HFFc6 (cell line): ENCODE measurements around the gene SS18L1. TPM values are rescaled to one million over a fixed set of nuclear protein-coding genes. Genes with fewer than 3 reads are reported as not detected.

Source experiments
- DNase-seq: peaks from one replicate; pipeline ENCODE4 v3.0.0-alpha.2; 2018
- H3K27ac Mint-ChIP-seq: 2 replicates; pipeline ENCODE4 v1.8.0; 2020; ENCODE audit warnings: mild to moderate bottlenecking, mixed read lengths
- H3K27me3 Mint-ChIP-seq: 2 replicates; pipeline ENCODE4 v1.8.0; 2021; ENCODE audit warnings: mild to moderate bottlenecking, moderate library complexity, mixed read lengths; ENCODE audit not compliant: insufficient read depth
- H3K36me3 Mint-ChIP-seq: 2 replicates; pipeline ENCODE4 v1.8.0; 2021; ENCODE audit warnings: low read depth, mixed read lengths
- H3K4me1 Mint-ChIP-seq: 2 replicates; pipeline ENCODE4 v1.8.0; 2020; ENCODE audit warnings: low read depth, mixed read lengths
- H3K4me3 Mint-ChIP-seq: 2 replicates; pipeline ENCODE4 v1.8.0; 2020; ENCODE audit warnings: mild to moderate bottlenecking, moderate library complexity, mixed read lengths
- H3K9me3 Mint-ChIP-seq: 2 replicates; pipeline ENCODE4 v1.8.0; 2020; ENCODE audit warnings: mild to moderate bottlenecking, mixed read lengths
- total RNA-seq, 6 experiments: library from RNA; stranded (reverse); fragmentation: NEBNext Ultra II Directional; extraction: Animal tissue kit (Norgen Biotek cat#: 25700); gene quantifications; 2 replicates in 1 of 6; 3 replicates in 5 of 6; pipeline ENCODE4 v1.2.3, GENCODE V29; 2021
- TF ChIP-seq, protein P1 (sequence below): fragments of 200-600 bp; sonication (generic); IDR thresholded peaks from 2 replicates; pipeline ENCODE4 v1.5.0; 2021; ENCODE audit warnings: antibody characterized with exemption, mild to moderate bottlenecking

SS18L1 gene
- total RNA-seq, 6 experiments from 2014 or later: 5.5 to 7.9 (median 5.9) TPM

GRCh38 chr20:62193079-62194025 lies 49.8 kb downstream of the SS18L1 start:
- Mint-ChIP-seq H3K4me1 (no peaks in the 10 kb centered on the region), H3K27ac (no peak overlapping the region), H3K36me3 (peaks cover 13% of the 10 kb centered on the region), H3K27me3 (no peaks in the 10 kb centered on the region), H3K9me3 (no peaks in the 10 kb centered on the region), H3K4me3 (no peak overlapping the region)
- TF ChIP-seq, protein P1, sequence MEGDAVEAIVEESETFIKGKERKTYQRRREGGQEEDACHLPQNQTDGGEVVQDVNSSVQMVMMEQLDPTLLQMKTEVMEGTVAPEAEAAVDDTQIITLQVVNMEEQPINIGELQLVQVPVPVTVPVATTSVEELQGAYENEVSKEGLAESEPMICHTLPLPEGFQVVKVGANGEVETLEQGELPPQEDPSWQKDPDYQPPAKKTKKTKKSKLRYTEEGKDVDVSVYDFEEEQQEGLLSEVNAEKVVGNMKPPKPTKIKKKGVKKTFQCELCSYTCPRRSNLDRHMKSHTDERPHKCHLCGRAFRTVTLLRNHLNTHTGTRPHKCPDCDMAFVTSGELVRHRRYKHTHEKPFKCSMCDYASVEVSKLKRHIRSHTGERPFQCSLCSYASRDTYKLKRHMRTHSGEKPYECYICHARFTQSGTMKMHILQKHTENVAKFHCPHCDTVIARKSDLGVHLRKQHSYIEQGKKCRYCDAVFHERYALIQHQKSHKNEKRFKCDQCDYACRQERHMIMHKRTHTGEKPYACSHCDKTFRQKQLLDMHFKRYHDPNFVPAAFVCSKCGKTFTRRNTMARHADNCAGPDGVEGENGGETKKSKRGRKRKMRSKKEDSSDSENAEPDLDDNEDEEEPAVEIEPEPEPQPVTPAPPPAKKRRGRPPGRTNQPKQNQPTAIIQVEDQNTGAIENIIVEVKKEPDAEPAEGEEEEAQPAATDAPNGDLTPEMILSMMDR: no peak
- DNase-seq: no peak

DNA sequence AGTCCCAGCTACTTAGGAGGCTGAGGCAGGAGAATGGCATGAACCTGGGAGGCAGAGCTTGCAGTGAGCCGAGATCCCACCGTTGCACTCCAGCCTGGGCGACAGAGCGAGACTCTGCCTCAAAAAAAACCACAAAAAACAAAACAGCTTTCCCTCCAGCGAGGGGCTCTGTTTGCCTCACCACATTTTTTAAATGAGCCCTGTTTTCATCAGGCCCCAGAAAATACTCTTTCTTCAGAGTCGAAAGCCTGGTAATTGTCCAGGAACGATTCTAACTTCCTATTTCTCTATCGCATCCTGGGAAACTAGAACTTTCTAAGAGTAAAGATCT lies 51.5 kb downstream of the SS18L1 start:
- H3K27ac Mint-ChIP-seq: no peak overlapping the region
- H3K36me3 Mint-ChIP-seq: peaks cover 21% of the 10 kb centered on the region
- no peak for DNase-seq
- H3K27me3 Mint-ChIP-seq: no peaks in the 10 kb centered on the region
- H3K4me3 Mint-ChIP-seq: no peak overlapping the region
- no peaks in the 10 kb centered on the region for H3K4me1 Mint-ChIP-seq
- TF ChIP-seq, protein P1: no peak
- H3K9me3 Mint-ChIP-seq: no peaks in the 10 kb centered on the region

DNA sequence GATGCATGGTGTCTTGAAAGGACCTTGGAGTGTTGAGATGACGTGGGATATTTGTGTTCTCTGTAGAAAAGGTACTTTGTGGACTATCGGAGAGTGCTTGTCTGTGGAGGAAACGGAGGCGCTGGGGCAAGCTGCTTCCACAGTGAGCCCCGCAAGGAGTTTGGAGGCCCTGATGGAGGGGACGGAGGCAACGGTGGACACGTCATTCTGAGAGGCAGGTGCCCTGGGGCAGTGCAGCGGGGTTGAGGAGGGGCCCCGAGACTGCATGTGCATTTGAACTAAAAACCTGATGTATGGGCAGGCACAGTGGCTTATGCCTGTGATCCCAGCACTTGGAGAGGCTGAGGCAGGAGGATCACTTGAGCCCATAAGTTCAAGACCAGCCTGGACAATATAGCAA lies 52.2 kb downstream of the SS18L1 start:
- H3K27me3 Mint-ChIP-seq: no peaks in the 10 kb centered on the region
- TF ChIP-seq, protein P1: no peak
- H3K4me1 Mint-ChIP-seq: no peaks in the 10 kb centered on the region
- H3K9me3 Mint-ChIP-seq: no peaks in the 10 kb centered on the region
- H3K27ac Mint-ChIP-seq: no peak overlapping the region
- H3K36me3 Mint-ChIP-seq: peaks cover 20% of the 10 kb centered on the region
- H3K4me3 Mint-ChIP-seq: no peak overlapping the region
- no peak for DNase-seq

DNA sequence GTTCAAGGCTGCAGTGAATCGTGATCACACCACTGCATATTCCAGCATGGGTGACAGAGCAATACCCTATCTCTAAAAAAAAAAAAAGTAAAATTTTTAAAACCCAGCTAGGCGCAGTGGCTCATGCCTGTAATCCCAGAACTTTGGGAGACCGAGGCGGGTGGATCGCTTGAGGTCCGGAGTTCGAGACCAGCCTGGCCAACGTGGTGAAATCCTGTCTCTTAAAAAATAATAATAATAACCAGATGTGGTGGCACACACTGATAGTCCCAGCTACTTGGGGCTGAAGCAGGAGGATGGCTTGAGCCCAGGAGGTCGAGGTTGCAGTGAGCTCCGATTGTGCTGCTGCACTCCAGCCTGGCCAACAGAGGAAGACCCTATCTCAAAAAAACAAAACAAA lies 52.7 kb downstream of the SS18L1 start:
- Mint-ChIP-seq H3K27me3 (no peaks in the 10 kb centered on the region), H3K4me3 (no peak overlapping the region), H3K4me1 (no peaks in the 10 kb centered on the region), H3K36me3 (peaks cover 20% of the 10 kb centered on the region), H3K27ac (no peak overlapping the region), H3K9me3 (no peaks in the 10 kb centered on the region)
- TF ChIP-seq, protein P1: no peak
- no peak for DNase-seq

- H3K4me3 Mint-ChIP-seq: no peak overlapping the region
- H3K27me3 Mint-ChIP-seq: no peaks in the 10 kb centered on the region; the same call in 1 of the 2 replicates
- no peak overlapping the region for H3K27ac Mint-ChIP-seq
- no peaks in the 10 kb centered on the region for H3K9me3 Mint-ChIP-seq
- peaks cover 20% of the 10 kb centered on the region for H3K36me3 Mint-ChIP-seq
- no peak for DNase-seq
- TF ChIP-seq, protein P1: no peak
- peaks cover 9% of the 10 kb centered on the region for H3K4me1 Mint-ChIP-seq
These were observed 53.7 kb downstream of the SS18L1 start for GRCh38 chr20:62197311-62197710.
